ENCODE results near the gene MYCBP.
A peak's percentile ranks its signal among the peaks of the same experiment; 100 is the strongest.
"Not testable (repeated sequence)": the region's sequence is repeated elsewhere in the genome, so short reads cannot be mapped to it uniquely, and the experiment has no call there.

Gene MYCBP

GRCh38 chr1:38865112-38865715 lies 7.9 kb downstream of the MYCBP start:
- DNase-seq, result no peak

DNA sequence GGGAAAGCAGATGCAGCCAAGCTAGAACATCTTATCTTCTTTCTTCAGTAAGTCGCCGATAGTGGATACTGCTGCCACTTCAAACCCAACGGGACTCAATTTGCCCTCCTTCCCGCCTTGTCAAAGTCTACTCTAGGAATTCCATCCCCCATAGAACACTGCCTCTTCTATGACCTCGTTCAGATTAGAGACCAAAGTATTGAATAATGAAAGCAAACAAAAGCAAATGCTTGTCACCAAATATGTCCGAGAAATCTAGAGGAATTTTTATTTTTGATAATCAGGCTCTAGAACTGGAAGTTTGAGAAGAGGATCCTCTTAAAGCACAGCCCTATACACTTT lies 12.7 kb downstream of the MYCBP start:
- no peak for DNase-seq

DNA sequence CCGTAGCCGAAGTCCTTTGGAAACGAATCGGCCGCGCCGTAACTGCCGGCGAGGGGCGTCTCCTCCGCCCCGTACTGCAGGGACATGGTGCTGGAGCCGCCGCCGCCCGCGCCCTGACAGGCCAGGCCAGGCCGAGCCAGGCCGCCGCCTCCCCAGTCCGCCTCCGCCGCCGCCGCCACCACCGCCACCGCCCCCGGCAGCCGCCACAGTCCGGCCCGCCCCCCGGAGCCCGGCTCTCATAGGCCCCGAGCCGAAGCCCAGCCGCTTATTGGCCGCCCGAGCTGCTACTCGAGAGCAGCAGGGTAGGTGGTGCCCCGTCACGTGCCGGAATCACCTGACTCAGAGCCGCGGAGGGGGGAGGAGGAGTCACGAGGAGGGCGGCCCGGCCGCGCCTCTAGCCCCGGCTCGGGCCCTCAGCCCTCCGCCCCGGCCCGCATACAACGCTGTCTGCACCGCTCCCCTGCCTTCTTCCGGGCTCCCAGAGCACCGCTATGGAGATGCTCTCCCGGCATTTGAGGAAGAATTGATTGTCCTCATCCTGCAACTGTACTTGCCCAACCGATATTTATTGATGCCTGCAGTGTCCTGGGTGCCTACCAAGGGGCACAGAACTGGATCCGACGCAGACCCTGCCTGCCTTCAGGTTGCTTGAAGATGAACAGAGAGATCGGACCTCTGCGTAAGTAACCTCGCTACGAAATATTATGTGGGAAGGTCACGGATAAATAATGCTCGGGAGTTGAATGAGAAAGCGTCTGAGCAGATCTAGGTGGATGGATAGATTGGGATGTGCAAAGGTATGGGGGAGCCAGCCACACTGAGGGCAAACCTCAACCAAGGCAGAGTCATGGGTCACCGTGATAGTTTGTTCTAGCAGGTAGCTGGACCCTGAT lies 13.3 kb downstream of the MYCBP start, which contains the start of gene RRAGC:
Gene RRAGC, minus strand, starts transcription at position 212 of the 893 bp plus-strand sequence. Its CDS starts 126 bp downstream, at position 86.
- DNase-seq, result peak; percentile 76

DNA sequence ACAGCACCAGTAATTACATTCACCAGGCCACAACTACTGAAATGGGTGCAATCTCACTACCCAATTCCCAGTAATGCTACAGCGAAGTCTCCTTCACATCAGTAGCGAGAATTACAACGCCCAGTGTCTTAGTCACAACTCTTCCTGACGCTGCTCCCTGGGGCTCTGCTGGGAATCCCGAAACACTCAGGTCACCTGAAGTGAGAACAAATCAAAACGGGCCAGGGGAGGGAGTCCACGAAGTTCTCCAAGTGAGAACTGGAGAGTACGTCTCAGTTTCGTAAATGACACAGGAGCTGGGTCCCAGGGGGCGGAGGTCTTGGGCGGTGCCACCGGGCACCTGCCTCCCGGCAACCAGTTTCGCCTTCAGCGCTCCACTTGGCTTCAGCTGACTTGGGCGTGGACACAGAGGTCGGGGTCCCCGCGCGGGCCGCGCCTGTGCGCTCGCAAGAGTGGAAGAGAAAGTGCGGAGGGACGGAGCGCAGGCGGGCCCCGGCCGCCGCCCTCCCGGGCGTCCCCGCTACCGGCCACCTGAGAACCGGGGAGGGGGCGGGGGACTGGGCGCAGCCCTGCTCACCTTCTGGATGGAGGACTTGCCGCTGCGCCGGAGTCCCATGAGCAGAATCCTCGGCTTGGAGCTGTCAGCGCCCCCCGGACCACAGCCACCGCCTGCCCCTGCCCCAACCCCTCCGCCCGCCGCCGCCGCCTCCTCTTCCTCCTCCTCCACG lies 14.2 kb downstream of the MYCBP start:
- no peak for DNase-seq

- DNase-seq, result no peak
These were observed 20.4 kb downstream of the MYCBP start for GRCh38 chr1:38852780-38853179.

DNA sequence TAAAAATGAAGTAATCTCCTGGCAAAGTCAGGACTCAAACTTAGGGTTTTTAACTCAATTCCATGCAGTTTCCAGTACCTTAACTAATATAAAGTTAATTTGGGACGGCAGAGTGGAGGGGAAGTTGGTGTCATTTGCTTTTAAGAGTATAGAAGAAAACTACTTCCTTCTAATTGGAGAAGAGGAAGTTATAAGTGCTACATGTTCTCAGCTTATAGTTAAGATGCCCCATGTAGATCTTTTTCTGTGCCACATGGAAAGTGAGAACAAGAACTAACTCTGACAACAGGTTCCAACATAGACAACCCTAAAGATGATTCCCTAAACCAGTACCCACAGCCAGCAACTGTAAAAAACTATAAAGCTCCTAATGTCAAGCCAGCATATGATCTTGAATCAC lies 25.1 kb downstream of the MYCBP start:
- peak; percentile 81 for DNase-seq

DNA sequence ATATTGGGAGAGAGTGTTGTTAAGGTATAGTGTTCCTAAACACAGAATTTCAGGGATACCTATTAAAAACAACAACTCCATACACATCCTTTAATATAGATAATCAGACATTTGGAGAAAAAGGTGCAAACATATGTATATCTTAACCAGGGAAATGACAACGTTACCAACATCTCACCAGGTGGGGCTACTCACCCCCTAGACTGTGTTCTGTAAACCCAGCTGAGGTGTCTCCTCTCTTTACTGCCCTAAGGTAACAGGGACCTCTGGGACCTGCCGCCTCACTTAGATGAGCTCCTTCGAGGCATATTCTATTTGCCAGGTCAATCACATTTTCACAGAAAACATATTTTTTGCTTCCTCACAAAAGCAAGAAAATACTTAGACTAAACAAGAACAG lies 26.9 kb downstream of the MYCBP start:
- DNase-seq, result no peak

- DNase-seq, result not testable (repeated sequence)
These were observed 28.1 kb downstream of the MYCBP start for GRCh38 chr1:38845088-38845487.

GRCh38 chr1:38840281-38840680 lies 32.9 kb downstream of the MYCBP start:
- no peak for DNase-seq

DNA sequence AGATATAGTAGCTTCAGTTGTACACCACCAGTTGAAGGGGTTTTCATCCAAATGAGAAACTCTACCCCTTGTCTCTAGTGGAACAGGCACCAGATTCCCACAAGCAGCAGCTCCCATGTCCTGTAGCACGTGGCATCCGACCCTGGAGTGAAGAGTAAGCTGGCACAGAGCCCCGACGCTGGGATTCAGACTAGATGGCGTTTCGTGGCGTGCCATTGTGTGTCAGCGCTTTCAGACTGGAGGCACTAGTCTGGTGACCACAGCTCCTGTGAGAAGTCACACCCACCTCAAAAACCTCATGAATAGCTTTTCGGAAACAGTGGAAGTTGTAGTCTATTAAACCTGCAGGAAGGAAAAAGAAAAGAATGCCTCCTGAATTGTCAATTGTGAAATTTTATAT lies 33.8 kb downstream of the MYCBP start:
- DNase-seq, result no peak

GRCh38 chr1:38836316-38836715 lies 36.8 kb downstream of the MYCBP start:
- not testable (repeated sequence) for DNase-seq

DNA sequence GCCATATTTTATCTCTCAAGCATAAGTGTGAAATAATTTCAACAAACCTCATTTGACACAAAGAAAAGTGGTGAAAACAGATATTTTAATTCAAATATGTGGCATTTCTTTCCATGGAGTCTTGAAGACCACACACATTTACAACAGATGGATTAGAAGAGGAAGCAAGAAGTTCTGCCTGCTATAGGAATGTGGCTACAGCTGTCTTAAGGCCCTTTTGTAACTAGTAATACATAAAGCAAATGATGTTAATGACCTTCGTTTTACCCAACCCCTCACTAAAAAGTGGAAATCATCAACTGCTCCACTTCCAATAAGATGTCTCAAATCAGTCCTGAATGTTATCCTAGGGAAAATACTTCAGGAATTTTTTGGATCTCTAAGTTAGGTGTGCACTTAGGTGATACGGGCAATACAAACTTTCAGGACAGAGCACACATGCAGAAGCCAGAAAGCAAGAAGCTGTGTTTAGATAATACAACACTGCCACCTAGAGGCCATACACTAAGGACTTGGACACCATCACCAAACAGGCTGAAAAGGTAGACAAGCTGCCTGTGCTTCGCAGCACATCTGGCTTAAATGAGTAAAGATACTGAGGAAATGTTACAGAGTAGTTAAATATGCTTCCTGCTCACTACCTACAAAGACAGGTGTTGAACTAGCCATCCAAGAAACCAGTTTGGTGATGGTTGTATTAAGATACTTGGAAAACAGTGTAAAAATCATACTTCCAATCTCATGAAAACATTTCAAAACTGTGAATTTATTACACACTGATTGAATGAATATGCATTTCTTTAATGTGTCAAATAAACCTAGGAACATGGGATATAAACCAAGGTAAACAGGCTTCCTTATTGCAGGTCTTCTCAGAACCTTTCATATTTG lies 38.0 kb downstream of the MYCBP start:
- DNase-seq, result peak; percentile 30

DNA sequence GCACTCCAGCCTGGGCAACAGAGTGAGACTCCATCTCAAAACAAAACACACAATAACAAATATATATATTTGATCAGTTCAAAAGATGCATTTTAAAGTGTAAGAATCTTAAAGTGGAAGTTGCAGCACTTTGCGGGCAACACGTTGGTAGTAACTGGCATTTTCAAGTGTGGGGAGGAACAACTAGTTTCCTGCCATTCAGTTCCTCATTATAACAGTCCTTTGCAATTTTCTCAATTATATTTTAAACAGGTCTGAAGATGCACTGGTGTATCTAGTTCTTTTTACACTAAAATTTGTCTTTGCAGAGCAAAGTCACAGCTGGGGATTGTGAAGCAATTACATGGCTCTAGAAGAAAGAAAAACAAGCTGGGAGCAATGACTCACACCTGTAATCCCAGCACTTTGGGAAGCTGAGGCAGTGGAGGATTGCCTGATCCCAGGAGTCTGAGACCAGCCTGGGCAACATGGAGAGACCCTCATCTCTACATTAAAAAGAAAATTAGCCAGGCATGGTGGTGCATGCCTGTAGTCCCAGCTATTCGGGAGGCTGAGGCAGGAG lies 38.8 kb downstream of the MYCBP start:
- DNase-seq, result no peak

DNA sequence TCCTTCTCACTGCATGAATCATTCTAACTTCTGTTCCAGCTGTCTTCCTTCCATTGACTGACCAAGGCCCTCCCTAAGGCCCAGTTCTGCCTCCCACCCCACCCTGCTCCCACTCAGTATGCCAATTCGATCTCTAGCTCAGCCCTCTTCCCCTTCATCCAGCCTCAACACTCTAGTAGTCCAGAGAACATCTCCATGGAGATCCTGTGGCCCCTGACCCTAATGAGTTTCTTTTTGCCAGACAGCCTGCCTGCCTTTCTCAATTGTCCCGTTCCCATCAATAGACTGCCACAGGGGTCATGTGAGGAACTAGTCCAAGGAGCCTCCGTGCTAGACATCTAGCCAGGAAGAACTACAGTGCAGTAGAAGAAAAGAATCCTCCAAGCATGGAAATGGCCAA lies 40.0 kb downstream of the MYCBP start:
- DNase-seq, result no peak

DNA sequence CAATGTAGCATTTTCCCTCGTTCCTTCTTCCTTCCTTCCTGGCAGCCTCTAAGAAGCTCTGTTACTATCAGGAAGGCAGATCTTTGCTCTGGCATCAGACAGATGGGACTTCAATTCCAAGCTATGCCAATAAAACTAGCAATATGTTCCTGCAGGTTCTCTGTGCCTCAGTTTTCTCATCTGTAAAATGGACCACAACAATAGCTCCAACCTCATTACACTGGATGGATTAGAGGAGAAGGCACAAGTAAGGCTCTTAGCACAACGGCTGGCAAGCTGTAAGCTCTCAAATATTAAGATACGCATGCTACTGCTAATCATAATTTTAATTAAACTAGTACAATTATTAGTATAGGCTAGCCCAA lies 40.8 kb downstream of the MYCBP start:
- no peak for DNase-seq

DNA sequence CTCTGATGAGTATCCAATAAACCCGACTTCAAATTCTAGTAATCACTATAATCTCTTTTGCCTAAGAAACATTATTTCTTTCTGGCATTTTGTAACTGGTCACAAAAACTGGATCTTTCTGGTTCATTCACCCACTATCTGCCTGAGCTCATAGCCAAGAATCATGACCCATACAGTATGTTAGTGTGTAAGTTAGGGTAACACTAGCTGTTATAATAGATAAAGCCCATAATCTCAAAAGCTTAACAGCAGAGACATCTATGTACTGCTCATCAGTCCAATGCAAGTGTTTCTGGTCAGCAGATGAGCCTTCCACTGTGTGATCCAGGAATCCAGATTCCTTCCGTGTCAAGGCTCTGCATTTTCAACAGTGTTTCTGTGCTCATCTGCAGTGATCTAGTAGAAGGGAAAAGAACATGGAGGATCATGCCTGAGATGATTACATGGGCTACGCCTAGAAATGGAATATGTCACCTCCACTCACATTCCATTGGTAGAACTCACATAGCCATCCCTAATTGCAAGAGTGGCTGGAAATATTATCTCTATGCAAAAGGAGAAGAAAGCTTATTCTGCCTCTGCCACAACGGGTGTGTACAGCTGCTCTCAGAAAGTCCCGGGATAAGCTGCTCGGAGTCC lies 41.3 kb downstream of the MYCBP start:
- DNase-seq, result no peak

DNA sequence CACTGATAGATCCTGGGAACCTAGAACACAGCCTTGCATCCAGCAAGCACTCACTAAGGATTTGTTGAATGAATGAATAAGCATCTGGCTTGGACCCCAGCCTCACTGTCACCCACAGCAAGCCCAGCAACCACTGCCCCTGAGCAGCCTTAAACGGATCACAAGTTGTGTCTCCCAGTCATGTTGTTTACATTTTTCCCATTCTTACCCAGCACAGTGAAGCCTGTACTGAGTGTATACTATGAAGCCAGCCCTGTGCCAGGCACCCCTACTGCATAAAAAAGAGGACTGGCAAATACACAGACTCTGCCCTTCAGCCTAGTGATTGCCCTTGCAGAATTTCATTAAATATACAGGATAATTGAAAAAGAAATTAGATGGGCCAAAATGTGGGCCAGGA lies 43.8 kb downstream of the MYCBP start:
- DNase-seq, result no peak

GRCh38 chr1:38827318-38827717 lies 45.8 kb downstream of the MYCBP start:
- DNase-seq, result no peak

DNA sequence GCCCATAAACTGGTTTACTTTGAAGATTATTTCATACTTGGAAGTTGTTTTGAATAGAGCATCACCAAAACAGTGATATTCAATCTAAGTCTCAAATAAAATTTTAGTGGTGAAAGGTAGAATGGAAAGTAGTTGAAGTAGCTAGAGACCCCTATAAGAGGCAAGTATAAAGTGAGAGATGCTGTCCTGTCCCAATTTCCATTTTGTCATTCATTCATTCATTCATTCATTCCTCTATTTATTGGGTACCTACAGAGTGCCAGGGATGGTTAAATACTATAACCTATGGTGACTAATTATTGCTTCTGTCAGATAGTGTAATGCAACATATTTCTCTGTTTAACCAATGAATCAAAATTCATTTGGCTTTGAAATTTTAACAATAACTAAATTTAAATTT lies 46.3 kb downstream of the MYCBP start:
- no peak for DNase-seq

- no peak for DNase-seq
These were observed 46.9 kb downstream of the MYCBP start for GRCh38 chr1:38826262-38826661.

- DNase-seq, result no peak
These were observed 52.3 kb downstream of the MYCBP start for GRCh38 chr1:38820860-38821259.

DNA sequence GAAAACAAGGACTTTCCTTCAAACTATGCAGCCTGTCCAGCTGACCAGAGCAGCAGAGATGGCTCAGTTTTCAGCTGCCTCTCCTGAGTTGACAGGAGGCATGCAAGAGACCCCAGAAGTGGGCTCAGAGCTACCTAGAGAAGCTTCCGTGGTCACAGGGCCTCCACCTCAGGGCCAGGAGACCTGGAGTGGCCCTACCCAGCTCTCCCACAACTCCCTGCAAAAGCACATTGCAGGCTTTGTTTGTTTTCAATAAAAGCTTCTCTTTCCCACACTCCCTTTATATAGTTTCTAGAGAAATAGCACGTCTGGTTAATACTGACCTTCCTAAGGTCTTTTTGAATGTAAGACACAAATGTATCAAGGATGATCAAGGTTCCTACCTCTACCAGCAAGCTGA lies 53.6 kb downstream of the MYCBP start:
- no peak for DNase-seq
